Measurements from ENCODE around the gene DEFB123. TPM values are rescaled to one million over a fixed set of nuclear protein-coding genes. Genes with fewer than 3 reads are reported as not detected.

Gene DEFB123
- total RNA-seq, 1 donor: not detected

- no peak overlapping the region for H3K4me3 ChIP-seq (ENCODE audit: low read depth, low read length)
- no peak for TF ChIP-seq CTCF (IDR thresholded peaks at IDR 0.05; ENCODE audit: insufficient read depth, low read length)
- peak; percentile 21 for DNase-seq (ENCODE audit: low read depth)
Observed at GRCh38 chr20:31473331-31474096, 33.1 kb downstream of the DEFB123 start.

- H3K4me3 ChIP-seq (ENCODE audit: low read depth, low read length): no peak overlapping the region
- no peak for DNase-seq (ENCODE audit: low read depth)
- no peak for TF ChIP-seq CTCF (IDR thresholded peaks at IDR 0.05; ENCODE audit: insufficient read depth, low read length)
Observed at GRCh38 chr20:31474097-31474436, 33.6 kb downstream of the DEFB123 start.

GRCh38 chr20:31474758-31475427 is 34.5 kb downstream of the DEFB123 start, which contains the start of the genes DEFB124 and REM1:
Gene DEFB124 (minus strand): TSS chr20:31475127. CDS start chr20:31473013, 2,114 bp downstream.
Gene REM1 (plus strand): TSS chr20:31475288. CDS start chr20:31476446, 1,158 bp downstream.
- peak within 1 kb of the TSS; percentile 42 for H3K4me3 ChIP-seq (ENCODE audit: low read depth, low read length)
- TF ChIP-seq CTCF (IDR thresholded peaks at IDR 0.05; ENCODE audit: insufficient read depth, low read length): no peak
- DNase-seq (ENCODE audit: low read depth): no peak

- H3K4me3 ChIP-seq (ENCODE audit: low read depth, low read length): peak overlapping the region; percentile 42
- DNase-seq (ENCODE audit: low read depth): no peak
- TF ChIP-seq CTCF (IDR thresholded peaks at IDR 0.05; ENCODE audit: insufficient read depth, low read length): no peak
Observed at GRCh38 chr20:31475472-31476293, 35.3 kb downstream of the DEFB123 start.

GRCh38 chr20:31476294-31476585 is 35.8 kb downstream of the DEFB123 start:
- no peak overlapping the region for H3K4me3 ChIP-seq (ENCODE audit: low read depth, low read length)
- TF ChIP-seq CTCF (IDR thresholded peaks at IDR 0.05; ENCODE audit: insufficient read depth, low read length): no peak
- no peak for DNase-seq (ENCODE audit: low read depth)

GRCh38 chr20:31476643-31477215 is 36.3 kb downstream of the DEFB123 start:
- no peak overlapping the region for H3K4me3 ChIP-seq (ENCODE audit: low read depth, low read length)
- TF ChIP-seq CTCF (IDR thresholded peaks at IDR 0.05; ENCODE audit: insufficient read depth, low read length): no peak
- DNase-seq (ENCODE audit: low read depth): no peak
